Tibial nerve (tissue), 4 donors: ENCODE measurements around the gene NRAS. TPM values are rescaled to one million over a fixed set of nuclear protein-coding genes. Genes with fewer than 3 reads are reported as not detected.

Source experiments
- DNase-seq, 2 donors: peaks; one replicate each; pipeline ENCODE4 v3.0.0-alpha.2; 2019; ENCODE audit warnings: low spot score in 2 of 2
- H3K27ac ChIP-seq, 4 donors: fragments of 200-600 bp; sonication (generic) in 3 of 4; one replicate each; pipeline ENCODE4 v1.5.1; 2017 to 2019; ENCODE audit warnings: mild to moderate bottlenecking in 1 of 4
- H3K27me3 ChIP-seq, 2 donors: fragments of 200-600 bp; sonication (generic) in 1 of 2; one replicate each; pipeline versions ENCODE4 v1.5.1 to v1.6.0; 2017 to 2019
- H3K36me3 ChIP-seq, 3 donors: fragments of 200-600 bp; sonication (generic); one replicate each; pipeline ENCODE4 v1.5.1; 2018 to 2019
- H3K4me1 ChIP-seq, 4 donors: fragments of 200-600 bp; sonication (generic) in 3 of 4; one replicate each; pipeline ENCODE4 v1.5.1; 2017 to 2019
- H3K4me3 ChIP-seq, 4 donors: fragments of 200-600 bp; sonication (generic) in 3 of 4; one replicate each; pipeline ENCODE4 v1.5.1; 2017 to 2019; ENCODE audit warnings: mild to moderate bottlenecking in 1 of 4, moderate library complexity in 1 of 4
- H3K9me3 ChIP-seq, 4 donors: fragments of 200-600 bp; sonication (generic) in 3 of 4; one replicate each; pipeline ENCODE4 v1.5.1; 2017 to 2019
- CTCF ChIP-seq, 5 experiments: fragments of 200-600 bp in 3 of 5; fragments of 450-650 bp in 2 of 5; sonication (generic) in 3 of 5; IDR thresholded peaks; one replicate each; pipeline ENCODE4 v1.5.1; 2016 to 2019; ENCODE audit warnings: antibody characterized with exemption in 5 of 5, mild to moderate bottlenecking in 3 of 5, moderate library complexity in 2 of 5
- EP300 ChIP-seq, 2 donors: sonication (generic); formaldehyde crosslinking; IDR thresholded peaks; one replicate each; pipeline ENCODE4 v1.6.1; 2017; ENCODE audit warnings: antibody characterized with exemption in 2 of 2, mild to moderate bottlenecking in 1 of 2
- POLR2A ChIP-seq, 2 donors: fragments of 450-650 bp; IDR thresholded peaks; one replicate each; pipeline ENCODE4 v1.6.1; 2017; ENCODE audit warnings: antibody characterized with exemption in 2 of 2, mild to moderate bottlenecking in 2 of 2, moderate library complexity in 2 of 2
- WGBS, 2 donors: methylation state at CpG; one replicate each; pipeline ENCODE4 v1.1.5; 2018; 5-methylcytosine and 5-hydroxymethylcytosine counted together
- total RNA-seq, 4 donors: library from RNA; depleted of rRNA; stranded (reverse); fragments of >200 nt; gene quantifications; one replicate each; pipeline ENCODE4 v1.1.0, GENCODE V29; 2016

The NRAS gene
- total RNA-seq, 4 donors from 2014 or later: 16.3 to 22.8 (median 20.1) TPM

- H3K4me1 ChIP-seq: no peaks in the 10 kb centered on the region
- TF ChIP-seq POLR2A (IDR thresholded peaks at IDR 0.05): no peak
- no peaks in the 10 kb centered on the region for H3K36me3 ChIP-seq
- H3K27ac ChIP-seq: no peak within 1 kb of the TSS
- no peak within 1 kb of the TSS for H3K4me3 ChIP-seq
- peaks cover 0 to 3% of the 10 kb centered on the region in 2 donors for H3K27me3 ChIP-seq
- no peak for DNase-seq
- no peaks in the 10 kb centered on the region for H3K9me3 ChIP-seq
- WGBS, 2 donors: 78 to 80% methylated on average over 6 of the region's 6 CpGs
These were observed 21.0 kb downstream of the NRAS start, which contains the start of gene AMPD1 for GRCh38 chr1:114695430-114696058. AMPD1 (minus strand) TSS chr1:114695546; CDS start chr1:114695471, 75 bp downstream.

- no peak overlapping the region for H3K4me3 ChIP-seq
- H3K4me1 ChIP-seq: no peaks in the 10 kb centered on the region
- no peak overlapping the region for H3K27ac ChIP-seq
- H3K27me3 ChIP-seq: peaks cover 0 to 3% of the 10 kb centered on the region in 2 donors
- H3K9me3 ChIP-seq: no peaks in the 10 kb centered on the region
- no peak for DNase-seq
- WGBS, 2 donors: 81 to 87% methylated on average over 9 of the region's 9 CpGs
- TF ChIP-seq CTCF (IDR thresholded peaks at IDR 0.05) (no peak), EP300 (IDR thresholded peaks at IDR 0.05) (no peak), POLR2A (IDR thresholded peaks at IDR 0.05) (no peak)
- H3K36me3 ChIP-seq: no peaks in the 10 kb centered on the region
These were observed 21.8 kb downstream of the NRAS start for GRCh38 chr1:114694540-114695310.

GRCh38 chr1:114692947-114693346 is 23.6 kb downstream of the NRAS start:
- H3K27me3 ChIP-seq: peaks cover 0 to 3% of the 10 kb centered on the region in 2 donors
- WGBS, 2 donors: 90 to 93% methylated on average over 3 of the region's 3 CpGs
- TF ChIP-seq CTCF (IDR thresholded peaks at IDR 0.05) (no peak), POLR2A (IDR thresholded peaks at IDR 0.05) (no peak), EP300 (IDR thresholded peaks at IDR 0.05) (no peak)
- no peak overlapping the region for H3K27ac ChIP-seq
- no peaks in the 10 kb centered on the region for H3K36me3 ChIP-seq
- H3K9me3 ChIP-seq: no peaks in the 10 kb centered on the region
- no peak overlapping the region for H3K4me3 ChIP-seq
- no peaks in the 10 kb centered on the region for H3K4me1 ChIP-seq
- DNase-seq: no peak

GRCh38 chr1:114691061-114691460 is 25.5 kb downstream of the NRAS start:
- no peak for DNase-seq
- H3K27me3 ChIP-seq: peaks cover 0 to 3% of the 10 kb centered on the region in 2 donors
- no peak overlapping the region for H3K27ac ChIP-seq
- H3K4me1 ChIP-seq: no peaks in the 10 kb centered on the region
- H3K9me3 ChIP-seq: no peaks in the 10 kb centered on the region
- H3K36me3 ChIP-seq: no peaks in the 10 kb centered on the region
- 78 to 84% methylated on average over 2 of the region's 2 CpGs for WGBS, 2 donors
- no peak for TF ChIP-seq EP300 (IDR thresholded peaks at IDR 0.05)
- TF ChIP-seq POLR2A (IDR thresholded peaks at IDR 0.05): no peak
- no peak for TF ChIP-seq CTCF (IDR thresholded peaks at IDR 0.05)
- H3K4me3 ChIP-seq: no peak overlapping the region

- Histone ChIP-seq H3K9me3 (no peaks in the 10 kb centered on the region), H3K27ac (no peak overlapping the region), H3K4me3 (no peak overlapping the region), H3K27me3 (peaks cover 0 to 5% of the 10 kb centered on the region in 2 donors), H3K36me3 (no peaks in the 10 kb centered on the region), H3K4me1 (no peaks in the 10 kb centered on the region)
- no peak for DNase-seq
- 73 to 83% methylated on average over 1 of the region's 1 CpG for WGBS, 2 donors
- TF ChIP-seq POLR2A (IDR thresholded peaks at IDR 0.05) (no peak), EP300 (IDR thresholded peaks at IDR 0.05) (no peak), CTCF (IDR thresholded peaks at IDR 0.05) (no peak)
These were observed 26.4 kb downstream of the NRAS start for GRCh38 chr1:114690148-114690547.
